PC-3 (cell line): Measurements from ENCODE around the gene NANP.

Experiments
- EZH2 ChIP-seq: fragments of 300-600 bp; sonication (generic); IDR thresholded peaks from one replicate; pipeline ENCODE4 v1.6.1; 2017; ENCODE audit warnings: antibody characterized with exemption, mild to moderate bottlenecking, low read length; ENCODE audit not compliant: unreplicated experiment
- EZH2phosphoT487 ChIP-seq: fragments of 300-600 bp; sonication (generic); IDR thresholded peaks from 2 replicates; pipeline ENCODE4 v1.6.1; 2018; ENCODE audit warnings: mild to moderate bottlenecking, antibody characterized with exemption, low read length, borderline replicate concordance
- TF ChIP-seq, protein P1 (sequence below): fragments of 300-600 bp; sonication (generic); conservative IDR thresholded peaks from 2 replicates; pipeline ENCODE4 v1.5.1; 2017; ENCODE audit warnings: antibody characterized with exemption, low read depth, mild to moderate bottlenecking, low read length

DNA sequence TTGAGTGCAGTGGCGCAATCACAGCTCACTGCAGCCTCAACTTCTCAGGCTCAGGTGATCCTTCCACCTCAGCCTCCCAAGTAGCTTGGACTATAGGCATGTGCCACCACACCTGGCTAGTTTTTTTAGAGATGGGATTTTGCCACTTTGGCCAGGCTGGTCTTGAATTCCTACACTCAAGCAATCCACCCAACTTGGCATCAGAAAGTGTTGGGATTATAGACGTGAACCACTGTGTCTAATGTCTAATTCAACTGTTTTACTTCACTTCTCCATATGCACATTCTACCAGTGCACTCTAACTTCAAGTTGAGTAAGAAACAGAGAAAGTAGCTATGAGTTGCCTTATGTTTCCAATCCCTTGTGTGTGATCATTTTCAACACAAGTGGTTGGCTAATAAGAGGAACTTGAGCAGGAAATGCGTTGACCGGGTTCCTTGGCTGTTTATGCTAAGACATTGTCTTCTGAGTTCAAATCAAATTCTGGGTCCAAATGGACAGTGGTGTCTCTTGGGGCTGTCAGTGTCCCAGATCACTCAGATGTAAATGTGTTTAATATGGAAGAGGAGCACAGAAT lies 48.9 kb upstream of the NANP start:
- TF ChIP-seq, protein P1, sequence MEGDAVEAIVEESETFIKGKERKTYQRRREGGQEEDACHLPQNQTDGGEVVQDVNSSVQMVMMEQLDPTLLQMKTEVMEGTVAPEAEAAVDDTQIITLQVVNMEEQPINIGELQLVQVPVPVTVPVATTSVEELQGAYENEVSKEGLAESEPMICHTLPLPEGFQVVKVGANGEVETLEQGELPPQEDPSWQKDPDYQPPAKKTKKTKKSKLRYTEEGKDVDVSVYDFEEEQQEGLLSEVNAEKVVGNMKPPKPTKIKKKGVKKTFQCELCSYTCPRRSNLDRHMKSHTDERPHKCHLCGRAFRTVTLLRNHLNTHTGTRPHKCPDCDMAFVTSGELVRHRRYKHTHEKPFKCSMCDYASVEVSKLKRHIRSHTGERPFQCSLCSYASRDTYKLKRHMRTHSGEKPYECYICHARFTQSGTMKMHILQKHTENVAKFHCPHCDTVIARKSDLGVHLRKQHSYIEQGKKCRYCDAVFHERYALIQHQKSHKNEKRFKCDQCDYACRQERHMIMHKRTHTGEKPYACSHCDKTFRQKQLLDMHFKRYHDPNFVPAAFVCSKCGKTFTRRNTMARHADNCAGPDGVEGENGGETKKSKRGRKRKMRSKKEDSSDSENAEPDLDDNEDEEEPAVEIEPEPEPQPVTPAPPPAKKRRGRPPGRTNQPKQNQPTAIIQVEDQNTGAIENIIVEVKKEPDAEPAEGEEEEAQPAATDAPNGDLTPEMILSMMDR: no peak
- TF ChIP-seq EZH2 (no peak), EZH2phosphoT487 (no peak)
